Neuronal stem cell (in vitro differentiated cells): Measurements from ENCODE around the gene MFSD2A.

ENCODE experiments used
- DNase-seq: peaks from one replicate; pipeline ENCODE4 v3.0.0-alpha.2; 2013; ENCODE audit warnings: low spot score
- H2AFZ ChIP-seq: one replicate; pipeline ENCODE4 v1.6.1; 2013; ENCODE audit warnings: mild to moderate bottlenecking, low read length, inconsistent platforms
- H2AK5ac ChIP-seq: 2 replicates; pipeline ENCODE4 v1.6.1; 2013; ENCODE audit warnings: low read depth, mild to moderate bottlenecking, inconsistent platforms, low read length, moderate library complexity, mixed read lengths
- H2BK120ac ChIP-seq: 2 replicates; pipeline ENCODE4 v1.6.1; 2013; ENCODE audit warnings: low read depth, mild to moderate bottlenecking, inconsistent platforms, low read length, moderate library complexity, mixed read lengths
- H2BK12ac ChIP-seq: one replicate; pipeline ENCODE4 v1.6.1; 2013; ENCODE audit warnings: low read length, inconsistent platforms
- H2BK15ac ChIP-seq: 2 replicates; pipeline ENCODE4 v1.6.1; 2013; ENCODE audit warnings: mild to moderate bottlenecking, low read length, inconsistent platforms, mixed read lengths
- H2BK5ac ChIP-seq: one replicate; pipeline ENCODE4 v1.6.1; 2013; ENCODE audit warnings: inconsistent platforms, mild to moderate bottlenecking, low read length, moderate library complexity
- H3K14ac ChIP-seq: one replicate; pipeline ENCODE4 v1.6.1; 2013; ENCODE audit warnings: low read length, inconsistent platforms
- H3K18ac ChIP-seq: 2 replicates; pipeline ENCODE4 v1.6.1; 2013; ENCODE audit warnings: low read length, inconsistent platforms
- H3K23ac ChIP-seq: 2 replicates; pipeline ENCODE4 v1.6.1; 2013; ENCODE audit warnings: low read depth, mild to moderate bottlenecking, mixed read lengths, low read length, inconsistent platforms; ENCODE audit not compliant: poor library complexity
- H3K27ac ChIP-seq: replicated peaks from 3 replicates; pipeline ENCODE4 v1.5.1; 2013; ENCODE audit warnings: low read length, inconsistent platforms
- H3K27me3 ChIP-seq, 3 experiments: 2 replicates each; pipeline ENCODE4 v1.6.1; 2013; ENCODE audit warnings: low read length in 3 of 3, mild to moderate bottlenecking in 2 of 3, inconsistent platforms in 1 of 3, low read depth in 1 of 3, mixed read lengths in 1 of 3, moderate library complexity in 1 of 3; ENCODE audit not compliant: control insufficient read depth in 3 of 3, insufficient read depth in 3 of 3
- H3K36me3 ChIP-seq, 2 donors: replicated peaks in 1 of 2; 2 replicates each; pipeline ENCODE4 v1.6.1; 2013; ENCODE audit warnings: low read length in 2 of 2; ENCODE audit not compliant: control insufficient read depth in 2 of 2, insufficient read depth in 2 of 2
- H3K4ac ChIP-seq: 2 replicates; pipeline ENCODE4 v1.6.1; 2013; ENCODE audit warnings: inconsistent platforms, mild to moderate bottlenecking, low read length, moderate library complexity
- H3K4me1 ChIP-seq, 2 donors: 1 replicate in 1 of 2; 2 replicates in 1 of 2; pipeline ENCODE4 v1.6.1; 2013; ENCODE audit warnings: low read length in 2 of 2, low read depth in 1 of 2; ENCODE audit not compliant: control insufficient read depth in 2 of 2, insufficient read depth in 1 of 2
- H3K4me2 ChIP-seq: one replicate; pipeline ENCODE4 v1.6.1; 2013; ENCODE audit warnings: mild to moderate bottlenecking, low read length, inconsistent platforms; ENCODE audit not compliant: insufficient read depth, poor library complexity, severe bottlenecking
- H3K4me3 ChIP-seq, 2 donors: 2 replicates each; pipeline ENCODE4 v1.5.1; 2013; ENCODE audit warnings: low read length in 2 of 2, mild to moderate bottlenecking in 2 of 2, inconsistent platforms in 1 of 2, moderate library complexity in 1 of 2
- H3K79me1 ChIP-seq: one replicate; pipeline ENCODE4 v1.6.1; 2013; ENCODE audit warnings: low read depth, mild to moderate bottlenecking, inconsistent platforms, low read length, moderate library complexity
- H3K9ac ChIP-seq: one replicate; pipeline ENCODE4 v1.6.1; 2013; ENCODE audit warnings: mild to moderate bottlenecking, low read depth, low read length, inconsistent platforms; ENCODE audit not compliant: poor library complexity
- H3K9me3 ChIP-seq, 2 donors: replicated peaks in 1 of 2; 2 replicates each; pipeline versions ENCODE3 to v1.6.1; 2013; ENCODE audit warnings: low read length in 2 of 2, mild to moderate bottlenecking in 2 of 2, inconsistent platforms in 1 of 2, low read depth in 1 of 2, mixed read lengths in 1 of 2, moderate library complexity in 1 of 2; ENCODE audit not compliant: control insufficient read depth in 2 of 2, insufficient read depth in 1 of 2
- H4K8ac ChIP-seq: one replicate; pipeline ENCODE4 v1.6.1; 2013; ENCODE audit warnings: low read depth, mild to moderate bottlenecking, inconsistent platforms, low read length, moderate library complexity
- H4K91ac ChIP-seq: one replicate; pipeline ENCODE4 v1.6.1; 2013; ENCODE audit warnings: low read length, low read depth, mild to moderate bottlenecking, inconsistent platforms; ENCODE audit not compliant: poor library complexity
- WGBS, 2 donors: extraction: QIAGEN DNeasy Blood & Tissue Kit; methylation state at CpG; one replicate each; pipeline ENCODE4 v1.1.7; 2013; ENCODE audit warnings: missing lambda C conversion rate in 2 of 2, mixed read lengths in 1 of 2; ENCODE audit not compliant: insufficient read length in 2 of 2, insufficient replicate concordance in 1 of 2; ENCODE audit errors: extremely low coverage in 2 of 2; 5-methylcytosine and 5-hydroxymethylcytosine counted together

MFSD2A gene

DNA sequence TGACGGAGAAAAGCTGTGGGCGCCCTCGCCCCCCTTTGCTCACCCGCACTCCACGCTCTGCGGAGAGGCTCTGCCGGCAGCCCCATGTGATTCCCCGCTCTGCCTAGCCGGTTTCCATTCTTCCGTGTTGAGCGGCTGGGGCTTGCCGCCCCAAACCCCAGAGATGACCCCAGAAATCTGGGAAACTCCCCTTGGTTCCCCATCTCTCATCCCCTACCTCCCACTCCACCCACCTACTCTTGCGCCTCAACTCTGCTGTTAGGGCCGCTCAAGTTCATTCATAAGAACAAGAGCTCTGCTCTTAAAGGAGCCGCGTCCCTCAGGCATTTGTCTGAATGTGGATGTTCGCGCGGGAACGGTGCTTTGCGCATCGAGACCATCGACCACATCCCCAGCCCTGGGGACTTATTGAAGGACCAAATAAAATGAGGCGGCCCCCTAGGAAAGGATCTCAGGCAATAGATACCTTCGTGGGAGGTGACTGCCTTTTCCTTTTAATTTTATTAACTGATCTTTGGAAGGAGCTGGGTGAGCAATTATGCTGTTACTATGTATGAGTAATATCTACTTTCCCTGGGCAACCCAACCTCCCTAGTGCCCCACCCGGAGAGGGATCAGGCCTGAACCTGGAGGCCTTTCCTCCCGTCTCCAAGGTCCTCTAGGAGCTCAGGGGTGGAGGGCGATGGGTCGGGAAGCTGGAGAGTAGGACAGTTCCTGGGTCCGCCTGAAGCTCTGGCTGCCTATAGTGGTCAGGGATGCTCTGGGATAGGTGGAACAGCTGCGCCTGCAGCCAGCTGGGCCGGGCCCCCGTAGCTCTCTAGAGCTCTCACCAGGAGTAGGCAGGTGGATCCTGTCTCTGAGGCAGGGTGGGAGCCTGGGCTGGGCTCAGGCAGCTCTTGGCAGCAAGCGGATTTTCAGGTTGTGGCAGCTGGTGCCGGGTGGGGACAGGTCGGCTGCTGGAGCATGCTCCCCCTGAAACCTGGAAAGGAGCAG lies 898 bp downstream of the MFSD2A start:
- H2BK15ac ChIP-seq, result peak overlapping the region; percentile 22
- H4K91ac ChIP-seq, result no peak overlapping the region
- peak overlapping the region; percentile 90 for H3K18ac ChIP-seq
- H3K4me3 ChIP-seq, result peak overlapping the region; percentile 75 to 87
- no peak overlapping the region for H3K27ac ChIP-seq
- no peaks in the 10 kb centered on the region for H3K79me1 ChIP-seq
- H2BK12ac ChIP-seq, result no peak overlapping the region
- peak overlapping the region; percentile 95 for H3K4me2 ChIP-seq
- peaks cover 0 to 34% (median 0%) of the 10 kb centered on the region in 3 experiments for H3K27me3 ChIP-seq
- peaks cover 0 to 38% of the 10 kb centered on the region in 2 donors for H3K36me3 ChIP-seq
- H2BK5ac ChIP-seq, result no peak overlapping the region
- H3K9me3 ChIP-seq, result peaks cover 0 to 2% of the 10 kb centered on the region in 2 donors
- H3K4me1 ChIP-seq, result peaks cover 9 to 17% of the 10 kb centered on the region in 2 donors
- no CpG with 5 or more reads among the region's 36 CpGs for WGBS, 2 donors
- H3K14ac ChIP-seq, result no peak overlapping the region
- no peak for DNase-seq
- no peak overlapping the region for H4K8ac ChIP-seq
- H2AK5ac ChIP-seq, result peak overlapping the region; percentile 88
- H3K9ac ChIP-seq, result peak overlapping the region; percentile 60
- H2AFZ ChIP-seq, result peak overlapping the region; percentile 87
- no peak overlapping the region for H2BK120ac ChIP-seq
- peak overlapping the region; percentile 56 for H3K23ac ChIP-seq
- no peak overlapping the region for H3K4ac ChIP-seq

DNA sequence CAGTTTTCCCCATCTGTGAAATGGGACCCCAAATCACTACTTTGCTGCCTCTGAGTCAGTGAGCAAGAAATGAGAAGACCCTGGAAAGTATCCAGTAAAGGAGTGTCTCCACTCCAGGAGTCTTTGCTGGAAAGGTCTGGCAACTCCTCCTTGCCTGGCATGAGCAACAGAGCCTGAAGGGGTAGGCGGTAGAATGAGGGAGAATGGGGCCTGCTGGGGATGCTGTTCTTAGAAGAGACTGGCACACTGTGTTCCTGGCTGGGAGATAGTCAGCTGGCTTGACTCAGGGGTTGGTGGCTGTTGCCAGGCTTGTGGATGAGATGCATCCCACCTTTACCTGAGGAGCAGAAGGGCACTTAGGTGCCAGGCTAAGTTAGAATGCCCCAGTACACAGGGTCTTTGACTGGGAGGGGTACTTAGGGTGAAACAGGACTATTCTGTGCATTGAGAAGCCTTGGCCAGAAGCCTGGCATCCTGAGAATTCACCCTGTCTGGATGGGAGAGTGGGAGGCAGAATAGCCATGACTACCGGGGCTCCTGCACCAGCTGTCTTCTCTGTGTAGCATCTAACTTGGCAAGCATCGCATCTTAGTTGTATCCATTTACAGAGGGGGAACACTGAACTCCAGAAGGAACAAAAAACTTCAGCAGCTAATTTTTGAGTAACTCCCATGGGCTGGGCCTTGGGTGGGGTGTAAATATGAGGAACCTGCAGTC lies 2.5 kb downstream of the MFSD2A start:
- H3K36me3 ChIP-seq, result peaks cover 0 to 49% of the 10 kb centered on the region in 2 donors
- H2AK5ac ChIP-seq, result peak overlapping the region; percentile 36
- H3K4me2 ChIP-seq, result no peak overlapping the region
- no peak overlapping the region for H4K8ac ChIP-seq
- no peak overlapping the region for H3K27ac ChIP-seq
- no peaks in the 10 kb centered on the region for H3K79me1 ChIP-seq
- peaks cover 0 to 34% (median 0%) of the 10 kb centered on the region in 3 experiments for H3K27me3 ChIP-seq
- no peak overlapping the region for H3K23ac ChIP-seq
- H2AFZ ChIP-seq, result no peak overlapping the region
- H3K9ac ChIP-seq, result no peak overlapping the region
- no peak for DNase-seq
- H3K4me3 ChIP-seq, result no peak overlapping the region
- no peak overlapping the region for H4K91ac ChIP-seq
- no peaks in the 10 kb centered on the region for H3K9me3 ChIP-seq
- H3K18ac ChIP-seq, result no peak overlapping the region
- no peak overlapping the region for H2BK120ac ChIP-seq
- no peak overlapping the region for H2BK12ac ChIP-seq
- peaks cover 11 to 15% of the 10 kb centered on the region in 2 donors for H3K4me1 ChIP-seq
- no peak overlapping the region for H3K14ac ChIP-seq
- no CpG with 5 or more reads among the region's 3 CpGs for WGBS, 2 donors
- H2BK15ac ChIP-seq, result no peak overlapping the region
- no peak overlapping the region for H2BK5ac ChIP-seq
- H3K4ac ChIP-seq, result no peak overlapping the region

DNA sequence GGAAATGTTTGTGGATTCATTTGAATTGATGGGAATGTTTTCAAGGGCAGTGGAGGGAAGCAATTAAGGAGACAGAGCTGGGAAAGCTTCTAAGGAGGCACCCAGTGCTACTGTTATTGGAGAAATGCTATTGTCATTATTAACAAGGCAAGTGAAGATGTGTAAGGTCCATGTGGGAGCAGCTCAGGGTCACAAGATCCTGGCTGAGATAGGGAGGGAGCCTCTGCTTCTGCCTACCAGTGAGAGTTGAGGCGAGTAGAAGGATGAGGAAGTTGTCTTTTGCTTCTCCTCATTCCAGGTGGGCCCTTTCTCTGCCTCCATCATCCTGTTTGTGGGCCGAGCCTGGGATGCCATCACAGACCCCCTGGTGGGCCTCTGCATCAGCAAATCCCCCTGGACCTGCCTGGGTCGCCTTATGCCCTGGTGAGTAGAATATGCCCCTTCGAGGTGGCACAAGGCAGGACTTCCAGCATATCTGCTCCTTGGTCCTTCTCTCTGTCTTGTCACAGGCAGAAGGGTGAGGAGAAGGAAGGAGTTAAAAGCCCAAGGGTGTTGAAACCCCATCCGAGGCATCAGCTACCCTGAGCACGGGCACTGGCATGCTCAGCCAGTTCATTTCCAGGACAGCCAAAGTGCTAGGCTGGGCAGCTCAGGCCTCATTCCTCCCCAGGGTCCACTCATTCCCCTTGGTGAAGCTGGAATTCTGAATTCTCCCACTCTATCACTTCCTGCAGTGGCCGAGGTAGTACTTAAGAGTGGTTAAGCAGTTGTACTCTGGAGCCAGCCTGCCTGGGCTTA lies 3.7 kb downstream of the MFSD2A start:
- no peak overlapping the region for H3K4ac ChIP-seq
- H3K27me3 ChIP-seq, result peaks cover 0 to 34% (median 0%) of the 10 kb centered on the region in 3 experiments
- H3K4me3 ChIP-seq, result no peak overlapping the region
- no peak overlapping the region for H4K8ac ChIP-seq
- peaks cover 7 to 11% of the 10 kb centered on the region in 2 donors for H3K4me1 ChIP-seq
- no peak overlapping the region for H3K18ac ChIP-seq
- H2AFZ ChIP-seq, result no peak overlapping the region
- peaks cover 0 to 59% of the 10 kb centered on the region in 2 donors for H3K36me3 ChIP-seq
- peak overlapping the region; percentile 17 for H3K14ac ChIP-seq
- no peak overlapping the region for H3K9ac ChIP-seq
- H4K91ac ChIP-seq, result no peak overlapping the region
- H3K23ac ChIP-seq, result peak overlapping the region; percentile 25
- H2AK5ac ChIP-seq, result no peak overlapping the region
- WGBS, 2 donors, result no CpG with 5 or more reads among the region's 7 CpGs
- no peak overlapping the region for H2BK12ac ChIP-seq
- no peak for DNase-seq
- H3K9me3 ChIP-seq, result no peaks in the 10 kb centered on the region
- H2BK120ac ChIP-seq, result no peak overlapping the region
- no peaks in the 10 kb centered on the region for H3K79me1 ChIP-seq
- H3K4me2 ChIP-seq, result no peak overlapping the region
- H2BK5ac ChIP-seq, result no peak overlapping the region
- no peak overlapping the region for H3K27ac ChIP-seq
- no peak overlapping the region for H2BK15ac ChIP-seq
